NCI-H1694 treated with DMSO at 0.1 percent for 48 hours (cell line): ENCODE results near the gene CACNA2D4.

Source experiments
- DNase-seq: peaks from one replicate; lab custom pipeline; 2025; lab: John Stamatoyannopoulos, UW

CACNA2D4 gene

DNA sequence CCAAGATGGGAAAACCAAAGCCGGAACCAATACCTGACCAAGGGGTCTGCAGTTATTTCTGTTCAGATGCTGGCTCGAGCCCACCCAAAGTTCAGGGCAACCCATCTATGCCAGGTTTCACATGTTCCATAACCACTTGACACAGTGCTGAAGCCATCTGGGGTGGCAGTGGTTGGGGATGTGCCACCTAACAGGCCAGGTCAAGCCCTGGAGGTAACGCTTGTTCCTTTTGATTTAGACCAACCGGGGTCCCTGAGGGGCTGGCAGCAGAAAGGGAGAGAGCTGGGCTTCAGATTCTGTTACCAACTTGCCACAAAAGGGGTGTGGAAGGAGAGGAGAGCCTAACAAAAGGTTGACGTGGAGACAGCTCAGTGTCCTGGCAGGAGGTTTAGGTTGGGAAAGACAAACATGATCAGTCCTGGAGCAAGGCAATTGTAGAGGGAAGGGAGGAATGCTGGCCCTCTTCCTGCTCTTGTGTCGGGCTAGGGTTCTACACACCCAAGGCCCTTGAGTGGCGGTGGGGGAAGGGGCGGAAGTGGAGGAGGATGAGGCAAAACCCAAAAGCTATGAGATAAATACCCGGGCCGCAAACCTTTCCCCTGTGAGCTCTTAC, 31.9 kb downstream of the CACNA2D4 start:
- no peak for DNase-seq

DNA sequence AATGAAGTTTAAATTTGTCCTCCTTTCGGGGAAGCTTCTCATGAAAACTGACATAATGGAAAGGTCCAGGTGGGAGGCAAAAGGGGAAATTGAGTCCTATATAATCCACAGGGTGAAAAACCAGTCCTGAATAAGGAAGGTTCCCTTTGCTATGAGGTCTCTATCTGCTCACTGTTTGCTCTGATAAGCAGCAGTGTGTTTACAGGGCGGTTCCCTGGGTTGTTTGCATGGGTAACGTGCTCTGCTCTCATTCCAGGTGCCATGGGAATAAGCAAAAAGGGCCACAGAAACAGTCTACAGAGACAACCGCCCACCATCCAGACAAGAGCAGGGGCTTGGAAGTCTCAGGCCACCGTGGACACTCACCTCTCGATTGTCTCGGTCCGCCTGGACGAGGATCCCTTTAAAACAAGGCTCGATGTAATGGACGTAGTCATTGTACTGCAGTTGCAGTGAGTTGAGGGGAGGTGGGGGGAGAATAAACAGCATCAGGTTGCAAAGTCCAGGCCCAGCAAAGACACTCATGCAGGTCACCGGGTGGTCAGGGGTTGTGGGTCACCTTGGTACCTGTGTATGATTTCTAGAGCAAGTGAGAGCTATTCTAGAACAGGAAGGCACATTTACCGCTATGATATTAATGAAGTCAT, 32.7 kb downstream of the CACNA2D4 start:
- DNase-seq: no peak

- no peak for DNase-seq
Measured at GRCh38 chr12:1885082-1885596, 33.3 kb downstream of the CACNA2D4 start.

GRCh38 chr12:1884651-1885050, 33.8 kb downstream of the CACNA2D4 start:
- no peak for DNase-seq

DNA sequence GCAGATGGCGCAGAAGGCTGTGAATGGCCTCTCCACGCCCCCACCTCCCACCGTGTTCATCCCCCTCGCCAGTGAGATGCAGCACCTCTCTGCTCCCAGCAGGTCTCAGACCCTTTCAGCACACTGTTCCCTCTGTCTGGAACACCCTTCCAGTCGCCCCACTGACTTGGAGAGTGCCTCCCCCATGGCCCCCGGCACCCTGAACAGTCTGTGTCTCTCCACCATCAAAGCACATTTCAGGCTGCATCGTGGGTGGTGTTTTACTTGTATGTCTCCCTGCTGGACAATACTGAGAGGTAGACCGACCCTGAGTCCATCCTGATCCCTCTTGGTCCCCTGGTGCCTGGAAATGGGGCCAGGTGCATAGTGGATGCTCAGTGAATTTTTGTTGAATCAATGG, 34.9 kb downstream of the CACNA2D4 start:
- no peak for DNase-seq

GRCh38 chr12:1882850-1883470, 35.5 kb downstream of the CACNA2D4 start:
- DNase-seq: no peak

GRCh38 chr12:1882405-1882804, 36.0 kb downstream of the CACNA2D4 start:
- no peak for DNase-seq

DNA sequence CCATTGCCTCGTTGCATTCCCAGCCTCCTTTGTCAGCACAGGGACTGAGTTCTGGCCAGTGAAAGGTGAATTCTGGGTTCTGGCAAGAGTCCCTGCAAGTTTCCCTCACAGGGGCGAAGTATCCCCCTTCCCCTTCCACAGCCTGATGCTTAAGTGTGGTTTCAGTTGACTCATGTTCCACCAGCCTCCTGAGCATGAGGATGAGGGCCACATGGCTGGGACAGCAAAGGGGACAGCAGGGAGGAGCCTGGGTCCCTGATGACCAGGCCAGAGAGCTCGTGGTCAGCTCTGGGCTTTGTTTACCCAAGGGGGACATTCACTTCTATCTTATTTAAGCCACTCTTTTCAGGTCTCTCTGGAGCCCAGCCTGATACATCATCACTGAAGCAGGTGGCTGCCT, 36.5 kb downstream of the CACNA2D4 start:
- DNase-seq: no peak

DNA sequence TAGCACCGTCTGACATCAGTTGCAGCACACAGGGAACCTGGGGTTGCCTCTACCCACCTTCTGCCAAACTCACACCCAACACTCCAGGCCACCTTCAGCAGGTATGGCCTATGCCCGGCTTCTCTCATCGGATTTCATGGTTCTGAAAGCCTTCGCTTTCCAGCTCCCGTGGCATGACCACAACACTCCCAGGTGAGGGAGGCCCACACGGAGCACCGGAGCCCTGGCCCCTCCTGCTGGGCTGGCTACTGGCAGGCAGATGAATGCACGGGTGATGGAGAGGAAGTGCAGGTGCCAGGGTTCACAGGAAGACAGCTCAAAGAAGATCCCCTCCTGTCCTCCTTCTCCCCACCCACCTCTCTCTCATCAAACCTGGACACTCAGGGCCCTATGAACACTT, 37.2 kb downstream of the CACNA2D4 start:
- DNase-seq: no peak

DNA sequence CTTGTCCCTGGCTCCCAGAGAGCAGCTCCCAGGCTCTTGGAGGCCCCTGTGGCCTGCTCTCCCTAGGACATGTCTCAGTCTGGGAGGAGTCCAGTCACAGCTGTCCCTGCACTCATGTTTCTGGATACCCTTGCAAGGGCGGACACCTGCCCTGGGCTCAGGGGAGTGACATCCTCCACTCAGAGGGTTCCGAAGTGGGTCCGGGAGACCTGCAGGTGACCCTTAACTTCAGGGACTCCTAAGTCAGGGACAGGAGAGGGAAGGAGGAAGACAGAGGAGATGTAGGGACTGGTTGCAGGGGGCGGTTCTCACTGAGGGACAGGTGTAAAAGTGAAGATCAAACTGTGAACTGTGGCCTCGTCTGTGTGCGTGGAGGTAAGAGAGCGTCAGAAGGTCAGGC, 37.6 kb downstream of the CACNA2D4 start:
- DNase-seq: no peak

DNA sequence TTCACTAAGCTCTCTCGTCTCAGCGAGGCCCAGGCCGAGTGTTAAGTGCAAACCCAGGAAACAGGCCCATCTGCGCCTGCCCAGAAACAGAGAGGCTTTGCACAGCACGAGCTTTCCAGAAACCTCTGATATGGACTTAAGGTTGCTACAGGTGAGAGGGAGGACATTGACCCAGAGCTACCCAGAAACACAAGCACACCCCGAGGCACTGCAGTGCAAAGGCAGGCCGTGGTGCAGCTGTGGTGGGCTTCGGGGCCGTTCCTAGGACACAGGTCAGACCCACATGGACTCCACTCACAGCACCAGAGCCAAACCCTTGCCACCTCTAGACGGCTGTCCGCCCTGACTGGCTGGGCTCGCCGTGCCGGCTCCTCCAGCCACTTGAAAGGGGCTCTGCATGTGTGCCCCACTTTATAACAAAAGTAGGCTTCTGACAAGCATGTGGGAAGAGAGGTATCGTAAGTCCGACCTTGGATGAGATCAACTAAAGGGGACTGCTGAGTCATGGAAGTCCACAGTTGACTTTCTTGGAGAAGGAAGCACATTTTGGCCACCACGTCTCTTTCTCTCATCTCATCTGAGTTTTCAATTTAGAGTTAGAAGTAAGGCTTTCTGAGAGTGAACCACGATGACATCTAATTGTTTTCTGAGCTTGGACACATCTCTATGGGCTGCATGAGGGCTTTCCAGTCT, 38.2 kb downstream of the CACNA2D4 start:
- no peak for DNase-seq

DNA sequence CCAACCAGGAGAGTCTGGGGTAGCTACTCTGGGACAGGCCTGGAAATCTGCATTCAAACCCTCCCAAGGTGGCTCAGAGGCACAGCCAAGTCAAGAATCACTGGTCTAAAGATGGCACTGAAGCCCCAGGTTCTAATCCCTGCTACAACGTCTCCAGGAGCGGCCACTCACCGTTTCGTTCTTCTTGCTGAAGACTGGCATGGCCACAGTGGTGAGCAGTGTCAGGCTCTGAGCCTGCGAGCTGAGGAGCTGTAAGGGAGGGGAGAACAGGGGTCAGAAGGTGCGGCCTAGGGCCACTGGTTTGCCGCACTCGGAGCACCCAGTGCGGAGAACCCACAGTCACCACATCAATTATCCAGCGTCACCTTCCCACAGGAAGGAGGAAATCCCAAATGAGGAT, 38.8 kb downstream of the CACNA2D4 start:
- DNase-seq: no peak

DNA sequence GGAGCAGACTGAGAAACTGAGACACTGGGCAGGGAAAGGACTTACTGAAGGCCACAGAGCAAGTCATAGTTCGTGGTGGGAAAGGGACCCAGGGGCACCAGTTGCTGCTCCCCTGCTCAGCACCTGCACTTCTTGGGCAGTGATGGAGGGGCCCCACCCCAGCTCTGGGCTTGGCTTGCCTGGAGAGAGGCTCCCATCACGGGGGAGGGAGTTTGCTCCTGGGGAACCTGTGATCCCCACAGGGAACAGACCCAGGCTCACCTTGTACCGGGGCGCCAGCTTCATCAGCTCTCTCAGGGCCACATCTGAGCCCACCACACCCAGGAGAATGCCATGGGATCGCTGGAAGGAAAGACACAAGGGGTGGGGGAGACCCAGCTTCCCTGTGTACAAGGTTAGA, 39.8 kb downstream of the CACNA2D4 start:
- no peak for DNase-seq

- no peak for DNase-seq
Measured at GRCh38 chr12:1878214-1878613, 40.2 kb downstream of the CACNA2D4 start.

- no peak for DNase-seq
Measured at GRCh38 chr12:1877169-1877878, 41.1 kb downstream of the CACNA2D4 start.

- DNase-seq: peak; percentile 57
Measured at GRCh38 chr12:1876086-1876485, 42.4 kb downstream of the CACNA2D4 start.

DNA sequence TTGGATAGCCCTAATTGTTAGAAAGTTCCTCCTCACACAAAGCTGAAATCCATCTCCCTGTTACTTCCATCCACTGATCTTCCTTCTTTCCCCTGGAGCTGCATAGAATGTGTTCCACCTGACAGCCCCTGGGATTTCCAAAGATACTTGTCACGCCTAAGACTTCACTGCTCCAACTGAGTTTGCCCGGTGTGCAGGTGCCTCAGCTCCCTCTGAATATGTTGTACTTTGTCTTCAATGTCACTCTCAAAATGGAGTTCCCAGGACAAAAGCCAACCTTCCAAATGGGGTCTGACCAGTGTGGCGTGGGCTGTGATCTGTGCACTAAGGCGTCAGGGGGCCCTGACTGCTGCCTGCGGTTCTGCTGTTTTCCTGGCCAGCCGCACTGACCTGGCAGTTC, 42.8 kb downstream of the CACNA2D4 start:
- DNase-seq: no peak

DNA sequence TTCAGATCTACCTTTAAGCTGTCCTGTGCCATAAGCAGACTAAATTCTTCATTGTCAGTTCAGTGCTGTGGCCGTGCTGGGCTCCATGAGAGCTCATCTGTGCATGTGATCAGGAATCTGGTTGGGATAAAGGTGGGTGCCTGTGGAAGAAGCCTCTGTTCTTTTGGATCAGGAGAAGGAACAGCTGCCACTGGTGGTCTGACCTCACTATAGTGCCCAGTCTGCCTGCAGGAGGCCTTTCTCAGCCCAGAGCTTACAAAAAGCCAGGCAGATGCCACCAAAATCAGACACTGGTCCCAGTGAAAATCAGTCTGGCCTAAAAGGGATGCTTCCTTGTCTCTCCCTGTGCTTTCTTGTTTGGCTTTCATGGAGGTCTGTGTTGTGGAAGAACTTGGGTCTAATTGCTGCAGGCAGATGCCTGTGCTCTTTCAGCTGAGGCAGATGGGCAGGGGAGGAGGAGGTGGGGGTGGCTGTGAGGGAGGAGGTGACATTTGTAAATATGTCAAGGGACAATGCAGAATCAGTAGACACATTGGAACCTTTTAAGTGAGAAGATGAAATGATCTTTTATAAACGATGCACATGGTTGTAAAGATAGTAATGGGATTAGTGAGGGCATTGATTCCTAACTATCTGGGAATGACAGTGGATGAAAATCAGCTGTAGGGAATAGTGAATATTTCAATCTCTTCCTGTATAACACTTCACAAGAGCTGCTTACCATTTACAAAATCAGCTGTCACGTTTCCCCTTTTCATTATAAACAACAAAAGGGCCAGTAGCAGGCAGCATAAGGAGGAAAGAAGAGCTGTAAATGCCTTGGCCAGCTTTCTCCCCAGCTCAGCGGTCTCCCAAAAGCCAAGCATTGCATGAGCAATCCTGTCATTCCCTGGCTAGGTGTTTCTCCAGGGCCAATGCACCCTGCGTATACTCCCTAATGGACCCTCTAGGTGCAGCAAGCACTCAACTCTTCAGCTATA, 44.6 kb downstream of the CACNA2D4 start:
- peak; percentile 88 for DNase-seq

GRCh38 chr12:1872448-1872847, 46.0 kb downstream of the CACNA2D4 start:
- DNase-seq: no peak

DNA sequence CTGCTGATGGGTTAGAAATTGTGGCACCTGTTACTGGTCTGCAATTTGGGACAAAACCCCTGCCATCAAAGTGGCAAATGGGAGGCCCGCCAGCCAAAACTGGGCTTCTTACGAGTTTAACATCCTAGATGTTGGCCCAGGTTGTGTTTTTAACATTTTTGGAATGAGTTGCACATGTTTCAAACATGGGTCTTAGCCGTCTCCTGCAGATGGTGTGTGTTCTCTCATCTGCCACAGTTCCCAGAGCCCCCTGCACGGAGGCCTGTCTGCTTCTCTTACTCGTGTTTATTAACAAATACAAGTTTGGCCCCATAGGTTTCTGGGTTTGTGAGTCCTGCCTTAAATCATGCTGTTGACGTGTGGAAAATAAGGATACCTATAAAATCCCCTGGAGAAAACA, 46.5 kb downstream of the CACNA2D4 start:
- no peak for DNase-seq
